Measurements from ENCODE around the gene SLC41A3.

The SLC41A3 gene

DNA sequence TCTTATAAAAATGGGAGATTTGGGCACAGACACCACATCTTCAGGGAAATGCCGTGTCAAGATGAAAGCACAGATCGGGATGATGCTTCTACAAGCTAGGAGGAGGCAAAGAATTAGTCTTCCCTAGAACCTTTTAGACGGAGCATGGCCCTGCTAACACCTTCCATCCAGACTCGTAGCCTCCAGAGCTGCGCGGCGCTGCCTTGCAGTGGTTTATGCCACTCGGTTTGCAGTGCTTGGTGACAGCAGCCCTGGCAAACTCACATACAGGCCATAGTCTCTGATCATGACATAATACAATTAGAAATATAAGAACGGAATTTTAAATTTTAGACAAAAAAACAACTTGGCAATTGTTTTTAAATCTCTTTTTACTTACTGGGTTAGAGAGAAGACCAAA is 37.1 kb upstream of the SLC41A3 start:
- DNase-seq (ENCODE audit: insufficient read length, low spot score) (no peak), FAIRE-seq (no peak)

GRCh38 chr3:126119976-126120375 is 36.1 kb upstream of the SLC41A3 start:
- DNase-seq (ENCODE audit: insufficient read length, low spot score) (no peak), FAIRE-seq (no peak)

- no peak for DNase-seq (ENCODE audit: insufficient read length, low spot score)
- FAIRE-seq = no peak
These were observed 35.2 kb upstream of the SLC41A3 start for GRCh38 chr3:126119008-126119675.

GRCh38 chr3:126118591-126118990 is 34.7 kb upstream of the SLC41A3 start:
- DNase-seq (ENCODE audit: insufficient read length, low spot score) (no peak), FAIRE-seq (no peak)

DNA sequence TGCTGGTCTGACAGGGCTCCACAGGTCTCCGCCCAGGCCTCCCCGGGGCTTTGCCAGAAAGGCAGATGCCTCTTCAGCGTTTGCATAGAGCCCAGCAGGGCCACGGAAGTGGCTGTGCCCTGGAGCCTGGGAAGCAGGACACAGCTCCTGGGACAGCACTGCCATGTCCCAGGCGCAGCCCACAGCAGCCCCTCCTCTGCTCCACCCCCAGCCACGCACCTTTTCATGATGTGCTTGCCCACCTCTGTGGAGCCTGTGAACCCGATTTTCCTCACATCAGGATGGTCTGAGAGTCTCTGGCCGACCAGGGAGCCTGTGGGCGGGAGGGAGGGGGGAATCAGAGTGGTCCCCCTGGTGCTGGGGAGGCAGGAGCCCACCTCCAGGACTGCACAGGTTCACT is 33.9 kb upstream of the SLC41A3 start:
- FAIRE-seq = no peak
- DNase-seq (ENCODE audit: insufficient read length, low spot score) = no peak

- DNase-seq (ENCODE audit: insufficient read length, low spot score) (no peak), FAIRE-seq (no peak)
These were observed 33.3 kb upstream of the SLC41A3 start for GRCh38 chr3:126117212-126117611.

- DNase-seq (ENCODE audit: insufficient read length, low spot score) = no peak
- no peak for FAIRE-seq
These were observed 32.6 kb upstream of the SLC41A3 start for GRCh38 chr3:126116526-126116925.

GRCh38 chr3:126114443-126115386 is 30.8 kb upstream of the SLC41A3 start:
- FAIRE-seq (no peak), DNase-seq (ENCODE audit: insufficient read length, low spot score) (no peak)

GRCh38 chr3:126113733-126114442 is 30.0 kb upstream of the SLC41A3 start:
- DNase-seq (ENCODE audit: insufficient read length, low spot score) = no peak
- no peak for FAIRE-seq

DNA sequence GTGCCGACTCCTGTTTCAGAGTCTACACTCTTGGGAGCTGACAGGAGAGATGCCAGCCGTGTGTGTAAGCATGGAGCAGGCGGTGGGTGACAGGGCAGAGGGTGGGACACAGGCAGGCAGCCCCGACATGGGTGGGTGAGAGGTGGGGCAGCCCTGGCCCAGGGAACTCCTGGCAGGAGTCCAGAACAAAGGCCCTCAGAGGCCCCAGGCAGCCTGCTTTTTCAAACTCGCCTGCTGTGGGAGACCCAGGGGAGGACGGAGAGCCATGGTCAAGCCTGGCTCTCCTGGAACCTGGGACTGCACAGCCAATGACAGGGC is 29.3 kb upstream of the SLC41A3 start:
- DNase-seq (ENCODE audit: insufficient read length, low spot score) (no peak), FAIRE-seq (no peak)

DNA sequence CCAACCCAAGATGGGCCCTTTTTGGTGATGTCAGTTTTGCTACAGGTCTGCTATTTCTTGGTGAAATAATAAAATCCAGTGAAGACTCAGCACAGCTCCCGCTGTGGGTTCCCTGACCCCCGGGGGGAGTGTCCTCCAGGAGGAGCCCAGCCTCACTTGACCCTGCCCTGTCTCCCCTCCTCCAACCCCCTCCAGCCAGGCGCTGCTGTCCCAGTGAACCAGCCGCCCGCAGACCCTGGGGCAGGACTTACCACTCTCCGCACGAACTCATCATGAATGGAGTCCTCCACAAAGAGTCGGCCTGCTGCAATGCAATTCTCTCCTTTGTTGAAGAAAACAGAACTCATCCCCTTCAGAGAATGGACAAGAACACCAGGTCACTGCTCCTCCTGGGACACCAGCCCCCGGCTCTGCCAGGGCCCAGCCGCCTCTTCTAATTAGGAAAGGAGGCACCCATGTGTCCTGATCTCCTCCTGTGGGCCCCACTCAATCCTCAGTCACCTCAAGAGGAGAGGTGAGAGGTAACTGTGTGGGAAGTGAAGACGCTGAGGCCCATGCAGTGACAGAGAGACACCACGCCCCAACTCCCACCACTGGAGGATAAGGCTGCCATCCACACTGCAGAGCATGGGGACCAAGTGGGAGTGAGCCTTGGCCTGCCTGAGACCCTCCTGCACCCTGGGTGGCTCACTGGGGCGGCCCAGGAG is 28.8 kb upstream of the SLC41A3 start:
- DNase-seq (ENCODE audit: insufficient read length, low spot score) (no peak), FAIRE-seq (no peak)

DNA sequence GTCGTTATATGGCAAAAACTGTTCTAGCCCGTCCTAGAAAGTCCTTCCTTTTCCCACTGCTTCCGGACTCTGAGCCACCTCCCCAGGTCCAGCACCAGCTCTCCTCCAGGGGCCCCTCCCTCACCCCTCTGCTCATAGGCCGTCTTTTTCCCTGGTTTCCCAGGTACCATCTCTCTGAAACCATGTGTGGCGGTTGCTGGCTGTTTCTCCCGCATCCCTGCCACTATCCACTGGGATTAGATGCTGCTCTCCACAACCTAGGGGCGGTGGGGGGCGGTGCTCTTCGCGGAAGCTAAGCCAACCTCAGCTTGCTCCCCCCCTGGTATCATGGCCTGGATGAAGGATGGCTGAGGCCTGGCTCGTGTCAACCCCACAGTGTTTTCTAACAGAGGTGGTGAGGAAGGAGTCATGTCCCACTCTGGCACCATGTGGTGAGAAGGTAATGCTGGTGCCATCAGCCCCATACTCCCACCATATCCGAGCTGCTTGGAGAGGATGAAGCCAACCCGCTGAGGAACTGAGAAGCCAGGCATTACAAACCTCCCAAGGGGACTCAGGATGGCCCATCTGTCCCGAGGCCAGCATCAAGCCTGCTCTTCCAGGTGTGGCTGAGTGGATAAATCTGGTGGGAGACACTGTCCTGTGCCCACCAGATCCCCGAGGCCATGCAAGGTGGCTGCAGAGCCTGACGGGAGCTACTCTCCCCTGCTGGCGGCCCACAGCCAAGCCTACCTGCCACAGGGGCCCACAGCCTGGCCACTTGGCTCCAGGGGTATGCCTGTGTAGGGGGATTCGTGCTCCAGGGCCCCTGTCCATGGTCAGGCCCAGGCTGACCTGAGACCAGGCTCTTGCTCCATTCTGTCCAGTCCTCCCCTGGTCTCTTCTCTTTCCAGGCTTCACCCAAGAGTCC is 27.9 kb upstream of the SLC41A3 start:
- no peak for DNase-seq (ENCODE audit: insufficient read length, low spot score)
- FAIRE-seq = no peak

- FAIRE-seq (no peak), DNase-seq (ENCODE audit: insufficient read length, low spot score) (no peak)
These were observed 27.2 kb upstream of the SLC41A3 start for GRCh38 chr3:126111126-126111551.

- FAIRE-seq (no peak), DNase-seq (ENCODE audit: insufficient read length, low spot score) (no peak)
These were observed 26.7 kb upstream of the SLC41A3 start for GRCh38 chr3:126110431-126111125.

DNA sequence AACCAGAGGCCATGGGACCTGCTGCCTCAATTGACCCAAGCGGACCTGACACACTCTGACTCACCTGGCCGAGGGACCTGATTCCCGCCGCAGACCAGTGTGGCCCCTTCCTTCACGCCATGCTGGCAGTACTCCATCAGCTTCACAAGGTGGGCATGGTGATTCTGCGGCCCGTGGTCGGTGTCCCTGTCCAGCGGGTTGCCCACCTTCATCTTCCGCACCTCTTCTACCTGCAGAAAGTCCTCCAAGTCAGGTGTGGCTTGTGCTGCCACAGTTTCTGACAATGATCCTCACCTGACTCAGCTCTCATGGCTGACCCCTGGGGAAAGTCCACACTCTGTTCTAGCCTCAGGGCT is 25.9 kb upstream of the SLC41A3 start:
- no peak for FAIRE-seq
- no peak for DNase-seq (ENCODE audit: insufficient read length, low spot score)

DNA sequence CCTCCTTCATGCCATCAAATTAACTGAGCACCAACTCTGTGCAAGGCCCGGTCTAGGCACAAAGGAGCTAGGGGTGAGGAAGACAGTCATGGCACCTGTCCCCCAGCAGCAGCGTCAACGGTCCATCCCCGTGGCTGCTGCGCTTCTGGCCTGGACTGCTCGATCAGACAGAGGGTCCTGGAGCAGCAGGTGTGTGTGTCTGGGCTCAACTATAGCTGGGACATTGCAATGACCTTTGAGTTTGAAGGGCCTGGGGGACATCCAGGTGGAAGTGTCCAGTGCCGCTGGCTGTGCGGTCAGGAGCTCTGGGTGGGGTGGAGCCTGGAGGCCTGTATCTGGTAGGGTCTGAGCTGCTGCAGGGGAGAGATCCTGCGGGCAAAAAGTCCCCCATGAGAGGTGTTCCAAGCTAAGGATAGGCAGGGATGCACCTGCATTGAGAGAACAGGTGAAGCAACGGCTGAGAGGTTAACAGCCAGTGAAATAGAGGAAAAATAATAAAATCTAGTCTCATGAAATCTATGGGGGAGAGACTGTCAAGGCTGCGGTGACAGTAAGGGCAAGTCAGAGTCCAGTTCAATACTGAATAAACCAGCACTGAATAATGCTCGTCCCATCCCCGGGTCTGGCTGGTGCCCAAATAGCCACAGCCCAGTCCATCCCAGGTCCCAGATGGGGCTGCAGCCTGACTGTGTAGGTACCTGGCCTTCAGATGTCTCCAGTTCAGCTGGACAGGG is 25.4 kb upstream of the SLC41A3 start:
- DNase-seq (ENCODE audit: insufficient read length, low spot score) (no peak), FAIRE-seq (no peak)

- FAIRE-seq (no peak), DNase-seq (ENCODE audit: insufficient read length, low spot score) (no peak)
These were observed 24.7 kb upstream of the SLC41A3 start for GRCh38 chr3:126108676-126109050.

- no peak for FAIRE-seq
- DNase-seq (ENCODE audit: insufficient read length, low spot score) = no peak
These were observed 24.2 kb upstream of the SLC41A3 start for GRCh38 chr3:126107957-126108675.
